DND-41 (cell line): ENCODE data around the gene SMARCAD1.
A peak's percentile ranks its signal among the peaks of the same experiment; 100 is the strongest.

Experiments
- ATAC-seq: fragments of 200-7000 bp; cut with Tn5 transposase; 3 replicates; pipeline ENCODE4 v1.9.1; 2021; ENCODE audit warnings: low read depth; ENCODE audit not compliant: insufficient read depth
- DNase-seq: peaks from one replicate; pipeline ENCODE4 v3.0.0-alpha.2; 2020
- H2AFZ ChIP-seq: 2 replicates; pipeline ENCODE4 v1.6.0; 2012; ENCODE audit warnings: low read depth, low read length
- H3K27ac ChIP-seq: 2 replicates; pipeline ENCODE4 v1.5.1; 2012; ENCODE audit warnings: low read length, inconsistent platforms
- H3K27me3 ChIP-seq: fragments of 200-600 bp; sonication (generic); 2 replicates; pipeline ENCODE4 v1.6.0; 2012; ENCODE audit warnings: low read length, mild to moderate bottlenecking, inconsistent platforms; ENCODE audit not compliant: insufficient read depth, poor library complexity
- H3K36me3 ChIP-seq: 2 replicates; pipeline ENCODE4 v1.5.1; 2012; ENCODE audit warnings: low read length, inconsistent platforms; ENCODE audit not compliant: insufficient read depth
- H3K4me1 ChIP-seq: 2 replicates; pipeline ENCODE4 v1.5.1; 2012; ENCODE audit warnings: mild to moderate bottlenecking, low read length; ENCODE audit not compliant: insufficient read depth
- H3K4me2 ChIP-seq: 2 replicates; pipeline ENCODE4 v1.6.0; 2012; ENCODE audit warnings: mild to moderate bottlenecking, moderate library complexity, low read length, inconsistent platforms; ENCODE audit not compliant: insufficient read depth
- H3K4me3 ChIP-seq, 2 experiments: fragments of 200-600 bp in 1 of 2; shearing (Covaris generic) in 1 of 2; 2 replicates each; pipeline ENCODE4 v1.5.1; 2012 to 2016; ENCODE audit warnings: inconsistent platforms in 2 of 2, low read length in 2 of 2, mild to moderate bottlenecking in 2 of 2, low read depth in 1 of 2, moderate library complexity in 1 of 2
- H3K79me2 ChIP-seq: 2 replicates; pipeline ENCODE4 v1.6.0; 2012; ENCODE audit warnings: low read length, inconsistent platforms; ENCODE audit not compliant: insufficient read depth
- H3K9ac ChIP-seq: 2 replicates; pipeline ENCODE4 v1.6.0; 2012; ENCODE audit warnings: low read depth, mild to moderate bottlenecking, inconsistent platforms, low read length, moderate library complexity
- H3K9me3 ChIP-seq: 2 replicates; pipeline ENCODE4 v1.5.1; 2012; ENCODE audit warnings: low read length, moderate library complexity, mild to moderate bottlenecking, inconsistent platforms; ENCODE audit not compliant: insufficient read depth, severe bottlenecking
- H4K20me1 ChIP-seq: 2 replicates; pipeline ENCODE4 v1.6.0; 2012; ENCODE audit warnings: low read length; ENCODE audit not compliant: insufficient read depth
- EZH2 ChIP-seq: IDR thresholded peaks from 3 replicates; pipeline ENCODE4 v1.6.1; 2012; ENCODE audit warnings: borderline replicate concordance, low read depth, mild to moderate bottlenecking, moderate library complexity, low read length, inconsistent platforms; ENCODE audit not compliant: severe bottlenecking
- TF ChIP-seq, protein P1 (sequence below): IDR thresholded peaks from 2 replicates; pipeline ENCODE4 v1.5.1; 2012; ENCODE audit warnings: borderline replicate concordance, low read length, moderate library complexity, mild to moderate bottlenecking; ENCODE audit not compliant: poor library complexity, severe bottlenecking; ENCODE audit errors: extremely low read depth

Gene SMARCAD1

DNA sequence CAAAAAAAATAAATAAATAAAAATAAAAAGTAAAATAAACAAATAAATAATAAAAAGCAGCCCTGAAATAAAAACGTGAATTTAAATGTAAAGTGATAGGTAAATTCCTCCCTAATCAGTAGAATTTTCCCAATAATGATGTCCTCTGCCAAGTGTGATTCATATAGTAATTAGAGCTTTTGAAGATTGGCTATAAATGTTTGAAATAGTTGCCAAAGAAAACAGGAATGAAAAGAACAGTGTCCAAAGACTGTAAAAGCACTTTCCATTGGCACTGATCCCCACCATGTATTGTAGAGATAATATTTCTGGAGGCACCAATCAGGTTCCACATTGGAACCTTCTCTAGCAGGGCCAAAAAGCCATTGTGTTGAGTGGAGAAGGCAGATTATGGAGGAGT, 25.9 kb upstream of the SMARCAD1 start:
- H3K9ac ChIP-seq, result no peak overlapping the region
- ATAC-seq, result no peak
- no peaks in the 10 kb centered on the region for H4K20me1 ChIP-seq
- H2AFZ ChIP-seq, result no peak overlapping the region
- no peak overlapping the region for H3K4me3 ChIP-seq
- DNase-seq, result no peak
- no peaks in the 10 kb centered on the region for H3K79me2 ChIP-seq
- no peaks in the 10 kb centered on the region for H3K4me1 ChIP-seq
- H3K27me3 ChIP-seq, result no peaks in the 10 kb centered on the region
- H3K27ac ChIP-seq, result no peak overlapping the region
- TF ChIP-seq EZH2, result no peak
- no peaks in the 10 kb centered on the region for H3K9me3 ChIP-seq
- H3K4me2 ChIP-seq, result no peak overlapping the region
- no peaks in the 10 kb centered on the region for H3K36me3 ChIP-seq

- DNase-seq (no peak), ATAC-seq (no peak)
- H2AFZ ChIP-seq, result no peak overlapping the region
- no peaks in the 10 kb centered on the region for H3K27me3 ChIP-seq
- peaks cover 5% of the 10 kb centered on the region for H3K9me3 ChIP-seq
- no peaks in the 10 kb centered on the region for H4K20me1 ChIP-seq
- no peak overlapping the region for H3K4me2 ChIP-seq
- peaks cover 3% of the 10 kb centered on the region for H3K79me2 ChIP-seq
- H3K36me3 ChIP-seq, result no peaks in the 10 kb centered on the region
- peaks cover 6% of the 10 kb centered on the region; the same call in 1 of the 2 replicates for H3K4me1 ChIP-seq
- TF ChIP-seq, protein P1, sequence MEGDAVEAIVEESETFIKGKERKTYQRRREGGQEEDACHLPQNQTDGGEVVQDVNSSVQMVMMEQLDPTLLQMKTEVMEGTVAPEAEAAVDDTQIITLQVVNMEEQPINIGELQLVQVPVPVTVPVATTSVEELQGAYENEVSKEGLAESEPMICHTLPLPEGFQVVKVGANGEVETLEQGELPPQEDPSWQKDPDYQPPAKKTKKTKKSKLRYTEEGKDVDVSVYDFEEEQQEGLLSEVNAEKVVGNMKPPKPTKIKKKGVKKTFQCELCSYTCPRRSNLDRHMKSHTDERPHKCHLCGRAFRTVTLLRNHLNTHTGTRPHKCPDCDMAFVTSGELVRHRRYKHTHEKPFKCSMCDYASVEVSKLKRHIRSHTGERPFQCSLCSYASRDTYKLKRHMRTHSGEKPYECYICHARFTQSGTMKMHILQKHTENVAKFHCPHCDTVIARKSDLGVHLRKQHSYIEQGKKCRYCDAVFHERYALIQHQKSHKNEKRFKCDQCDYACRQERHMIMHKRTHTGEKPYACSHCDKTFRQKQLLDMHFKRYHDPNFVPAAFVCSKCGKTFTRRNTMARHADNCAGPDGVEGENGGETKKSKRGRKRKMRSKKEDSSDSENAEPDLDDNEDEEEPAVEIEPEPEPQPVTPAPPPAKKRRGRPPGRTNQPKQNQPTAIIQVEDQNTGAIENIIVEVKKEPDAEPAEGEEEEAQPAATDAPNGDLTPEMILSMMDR, result no peak
- TF ChIP-seq EZH2, result no peak
- no peak overlapping the region for H3K9ac ChIP-seq
- no peak overlapping the region for H3K27ac ChIP-seq
- H3K4me3 ChIP-seq, result no peak overlapping the region
These were observed 4.9 kb upstream of the SMARCAD1 start for GRCh38 chr4:94202769-94203168.

DNA sequence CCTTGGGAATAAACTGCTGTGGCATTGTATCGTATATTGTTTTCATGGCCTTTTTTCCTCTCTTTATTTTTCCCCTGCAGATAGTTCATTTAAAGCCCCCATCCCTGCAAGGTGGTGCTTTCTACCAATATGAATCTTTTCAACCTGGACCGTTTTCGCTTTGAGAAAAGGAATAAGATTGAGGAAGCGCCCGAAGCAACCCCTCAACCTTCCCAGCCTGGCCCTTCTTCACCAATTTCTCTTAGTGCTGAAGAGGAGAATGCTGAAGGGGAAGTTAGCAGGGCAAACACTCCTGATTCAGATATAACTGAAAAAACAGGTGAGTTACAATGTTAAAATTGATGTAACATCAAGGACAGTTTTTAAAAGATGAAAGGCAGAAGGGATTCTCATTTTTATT, 601 bp downstream of the SMARCAD1 start:
- Histone ChIP-seq H3K9me3 (no peaks in the 10 kb centered on the region), H3K9ac (peak overlapping the region; percentile 85), H3K27ac (peak overlapping the region; percentile 83), H3K79me2 (peaks cover 55% of the 10 kb centered on the region), H3K27me3 (no peaks in the 10 kb centered on the region), H3K4me3 (peak overlapping the region; percentile 78 to 80), H3K4me2 (peak overlapping the region; percentile 87), H2AFZ (peak overlapping the region; percentile 84), H4K20me1 (0 out of 2 replicates have a peak, but pooled peaks cover 3% of the 10 kb centered on the region), H3K4me1 (peaks cover 30% of the 10 kb centered on the region), H3K36me3 (peaks cover 42% of the 10 kb centered on the region)
- no peak for ATAC-seq
- TF ChIP-seq, protein P1, result no peak
- no peak for TF ChIP-seq EZH2
- DNase-seq, result no peak

DNA sequence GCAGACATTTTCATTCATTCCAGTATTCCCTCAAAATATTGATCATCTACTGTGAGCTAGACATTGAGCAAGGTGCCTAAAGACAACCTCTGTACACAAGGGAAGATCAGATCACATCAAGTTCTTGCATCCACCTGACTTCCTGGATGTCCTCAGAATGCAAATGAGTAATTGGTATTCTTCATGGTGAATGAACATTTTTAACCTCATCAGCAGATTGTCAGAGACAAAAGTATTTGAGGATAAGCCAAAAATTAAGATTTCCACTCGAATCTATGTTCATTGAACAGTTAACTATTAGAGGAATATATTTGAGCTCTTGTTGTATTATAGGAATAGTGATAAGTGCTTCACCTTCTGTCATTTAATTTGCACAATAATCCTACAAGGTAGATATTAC, 1.3 kb downstream of the SMARCAD1 start:
- DNase-seq (no peak), ATAC-seq (no peak)
- H3K4me1 ChIP-seq, result peaks cover 35% of the 10 kb centered on the region
- H3K36me3 ChIP-seq, result peaks cover 49% of the 10 kb centered on the region
- no peaks in the 10 kb centered on the region for H3K9me3 ChIP-seq
- no peak for TF ChIP-seq EZH2
- TF ChIP-seq, protein P1, result no peak
- H3K9ac ChIP-seq, result peak overlapping the region; percentile 85
- peak overlapping the region; percentile 78 to 80; a peak in 3 of 4 replicates for H3K4me3 ChIP-seq
- H3K27me3 ChIP-seq, result no peaks in the 10 kb centered on the region
- peaks cover 8% of the 10 kb centered on the region; the same call in 1 of the 2 replicates for H4K20me1 ChIP-seq
- H3K79me2 ChIP-seq, result peaks cover 61% of the 10 kb centered on the region
- H2AFZ ChIP-seq, result no peak overlapping the region
- peak overlapping the region; percentile 87 for H3K4me2 ChIP-seq
- peak overlapping the region; percentile 83 for H3K27ac ChIP-seq
